ENCODE data around the gene DEPDC4.
"Not testable (repeated sequence)": the region's sequence is repeated elsewhere in the genome, so short reads cannot be mapped to it uniquely, and the experiment has no call there.

DEPDC4 gene

DNA sequence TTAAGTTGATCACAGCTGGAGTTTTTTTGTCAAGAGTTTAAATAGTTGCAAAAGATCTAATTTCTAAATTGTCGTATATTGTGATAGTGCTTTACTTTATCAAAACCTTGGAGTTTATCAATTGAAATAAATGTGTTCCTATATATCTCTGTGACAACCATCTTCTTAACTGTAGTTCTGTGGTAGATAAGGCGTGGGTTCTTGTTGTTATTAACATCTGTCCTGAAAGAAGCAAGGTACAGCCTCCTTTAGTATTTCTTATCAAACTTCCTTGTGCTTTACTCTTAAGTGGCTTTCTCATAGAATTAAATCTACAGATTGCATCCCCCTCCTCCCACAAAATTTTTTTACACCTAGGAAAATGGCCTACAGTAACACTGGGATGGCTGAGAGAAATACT, 7.4 kb upstream of the DEPDC4 start:
- DNase-seq (ENCODE audit: insufficient read length, low spot score) (no peak), FAIRE-seq (no peak)
- no peak for TF ChIP-seq POLR2A (IDR thresholded peaks at IDR 0.05; ENCODE audit: low read depth, low read length)

DNA sequence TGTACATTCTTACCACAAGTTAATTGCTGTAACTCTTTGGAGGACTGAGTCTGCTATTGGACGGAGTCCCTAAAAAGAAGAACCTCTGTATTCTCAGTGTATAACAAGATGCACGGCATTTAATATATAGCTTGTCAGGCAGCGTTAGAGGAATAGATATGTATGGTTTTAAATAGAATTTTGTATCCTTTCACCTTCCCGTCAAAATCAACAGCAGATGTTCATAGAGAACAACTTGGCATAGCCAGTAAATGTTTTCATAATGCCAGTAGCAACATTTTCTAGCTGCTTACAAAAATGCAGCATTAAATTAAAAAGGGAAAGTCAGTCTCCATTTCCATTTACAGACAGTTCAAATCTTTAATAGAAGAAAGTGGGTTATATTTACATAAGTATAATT, 6.9 kb upstream of the DEPDC4 start:
- TF ChIP-seq POLR2A (IDR thresholded peaks at IDR 0.05; ENCODE audit: low read depth, low read length): no peak
- FAIRE-seq (no peak), DNase-seq (ENCODE audit: insufficient read length, low spot score) (no peak)

DNA sequence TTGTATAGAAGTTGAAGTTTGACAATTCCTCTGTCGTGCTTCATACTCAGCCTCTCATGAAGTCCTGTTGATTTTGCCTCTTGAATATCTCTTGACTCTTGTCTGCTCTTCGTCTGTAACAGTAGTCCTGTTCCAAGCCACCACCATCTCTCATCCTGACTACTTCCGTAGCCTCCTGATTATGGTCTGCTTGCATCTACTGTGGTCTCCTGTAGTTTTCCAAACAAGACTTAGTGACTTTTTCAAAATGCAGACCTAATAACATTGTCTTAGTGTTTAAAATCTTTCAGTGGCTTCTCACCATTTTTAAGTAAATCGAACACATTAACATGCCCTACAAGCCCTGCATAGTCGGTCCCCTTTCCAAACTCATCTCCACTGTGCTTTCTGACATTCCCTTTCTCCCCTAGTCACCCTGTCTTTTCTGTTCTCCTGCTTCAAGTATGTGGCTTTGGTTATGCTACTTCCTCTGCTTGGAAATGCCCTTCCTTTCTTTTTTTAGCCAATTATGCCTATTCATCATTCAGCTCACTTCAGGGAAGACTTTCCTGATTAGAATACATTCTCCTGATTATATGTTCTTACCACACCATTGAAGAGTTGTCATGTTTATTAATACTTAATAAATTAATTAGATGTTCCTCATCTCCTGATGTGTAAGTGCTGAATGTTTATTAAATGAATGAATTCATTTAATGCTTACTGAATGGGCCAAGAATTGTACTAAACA, 2.1 kb upstream of the DEPDC4 start:
- TF ChIP-seq POLR2A (IDR thresholded peaks at IDR 0.05; ENCODE audit: low read depth, low read length): no peak
- no peak for DNase-seq (ENCODE audit: insufficient read length, low spot score)
- peak; percentile 80 for FAIRE-seq

DNA sequence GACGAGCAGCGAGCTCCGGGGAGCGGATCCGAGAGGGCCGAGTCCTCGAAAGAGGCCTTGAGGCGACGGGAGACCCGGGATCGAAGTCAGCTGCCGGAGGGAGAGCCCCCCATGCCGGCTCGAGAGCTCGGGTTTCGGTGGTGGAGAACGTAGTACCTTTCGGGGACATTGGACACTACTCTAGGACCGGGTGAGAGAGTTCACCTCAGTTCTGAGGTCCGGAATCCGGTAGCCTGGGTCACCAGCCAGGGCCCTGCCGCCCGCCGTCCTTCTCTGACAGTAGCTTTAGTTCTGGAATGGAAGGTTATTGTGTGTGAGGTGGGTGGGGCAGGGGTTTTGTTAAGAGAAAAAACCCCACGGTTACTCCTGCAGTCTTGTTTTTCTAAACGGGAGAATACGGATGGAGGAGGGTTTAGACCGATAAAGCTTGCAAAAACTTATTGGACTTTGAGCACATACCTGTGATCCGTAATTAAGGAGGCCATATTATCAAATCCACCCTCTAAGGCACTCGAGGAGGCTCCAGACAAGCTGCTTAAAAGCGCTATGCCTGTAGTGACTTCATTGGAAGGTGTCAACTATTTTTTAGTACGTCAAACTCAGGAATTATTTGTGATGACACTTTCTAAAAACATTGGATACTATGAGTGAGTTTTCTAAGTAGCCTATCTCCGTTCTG, 863 bp upstream of the DEPDC4 start:
- FAIRE-seq (peak; percentile 52), DNase-seq (ENCODE audit: insufficient read length, low spot score) (no peak)
- TF ChIP-seq POLR2A (IDR thresholded peaks at IDR 0.05; ENCODE audit: low read depth, low read length): no peak

DNA sequence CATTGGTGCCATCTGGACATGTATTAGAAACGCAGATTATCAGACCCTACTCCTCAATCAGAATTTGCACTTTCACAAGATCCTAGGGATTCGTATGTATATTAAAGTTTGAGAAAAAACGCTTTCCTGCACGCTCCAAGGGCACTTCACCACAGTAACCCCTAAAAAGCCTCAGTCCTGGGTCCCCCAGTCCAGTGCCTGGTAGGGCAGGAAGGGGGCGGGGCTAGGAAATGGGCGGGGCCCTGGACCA, 369 bp downstream of the DEPDC4 start:
- FAIRE-seq (peak; percentile 64), DNase-seq (ENCODE audit: insufficient read length, low spot score) (peak; percentile 79)
- TF ChIP-seq POLR2A (IDR thresholded peaks at IDR 0.05; ENCODE audit: low read depth, low read length): no peak

DNA sequence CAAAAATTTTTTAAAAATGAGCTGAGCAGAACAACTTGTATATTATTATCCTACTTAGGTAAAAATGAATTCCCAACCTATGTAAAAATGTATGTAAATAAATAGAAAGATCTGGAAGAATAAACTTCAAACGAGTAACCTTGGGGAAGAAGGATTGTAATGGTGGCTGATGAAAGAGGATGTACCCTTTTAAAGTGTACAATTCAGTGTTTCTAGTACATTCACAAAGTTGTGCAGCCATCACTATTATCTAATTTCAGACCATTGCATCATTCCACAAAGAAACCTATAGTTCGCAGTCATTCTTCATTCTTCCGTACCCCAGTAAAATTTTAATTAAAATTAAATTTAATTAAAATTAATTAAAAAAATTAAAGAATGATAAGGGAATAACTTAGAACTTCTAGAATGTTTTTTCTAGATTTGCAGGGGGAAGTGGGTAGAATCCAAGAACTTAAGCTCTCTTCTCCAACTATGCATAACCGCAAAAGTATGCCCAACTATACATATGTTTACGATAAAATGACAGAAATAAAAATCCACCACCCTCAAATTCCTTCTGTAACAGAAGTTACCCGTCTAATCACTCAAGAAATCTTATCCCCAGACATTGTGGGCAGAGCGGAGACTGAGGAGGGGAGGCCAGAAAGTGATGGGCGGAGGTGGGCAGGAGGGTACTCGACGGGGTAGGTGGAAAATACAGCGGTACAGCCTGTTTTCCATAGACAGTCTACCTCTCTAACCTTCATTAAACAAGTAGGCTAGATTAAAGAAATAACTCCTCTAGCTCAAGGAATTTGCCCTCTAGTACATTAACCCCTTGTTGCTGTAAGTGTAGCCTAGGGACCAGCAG, 921 bp downstream of the DEPDC4 start:
- DNase-seq (ENCODE audit: insufficient read length, low spot score): no peak
- TF ChIP-seq POLR2A (IDR thresholded peaks at IDR 0.05; ENCODE audit: low read depth, low read length): no peak
- no peak for FAIRE-seq

DNA sequence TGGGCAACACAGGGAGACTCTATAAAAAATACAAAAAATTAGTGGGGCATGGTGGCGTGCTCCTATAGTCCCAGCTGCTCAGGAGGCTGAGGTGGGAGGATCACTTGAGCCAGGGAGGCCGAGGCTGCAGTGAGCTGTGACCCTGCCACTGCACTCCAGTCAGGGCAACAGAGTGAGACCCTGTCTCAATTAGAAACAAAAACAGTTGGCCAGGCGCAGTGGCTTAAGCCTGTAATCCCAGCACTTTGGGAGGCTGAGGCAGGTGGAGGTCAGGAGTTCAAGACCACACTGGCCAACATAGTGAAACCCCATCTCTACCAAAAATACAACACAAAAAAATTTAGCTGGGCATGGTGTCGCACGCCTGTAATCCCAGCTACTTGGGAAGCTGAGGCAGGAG, 1.8 kb downstream of the DEPDC4 start:
- not testable (repeated sequence) for FAIRE-seq

DNA sequence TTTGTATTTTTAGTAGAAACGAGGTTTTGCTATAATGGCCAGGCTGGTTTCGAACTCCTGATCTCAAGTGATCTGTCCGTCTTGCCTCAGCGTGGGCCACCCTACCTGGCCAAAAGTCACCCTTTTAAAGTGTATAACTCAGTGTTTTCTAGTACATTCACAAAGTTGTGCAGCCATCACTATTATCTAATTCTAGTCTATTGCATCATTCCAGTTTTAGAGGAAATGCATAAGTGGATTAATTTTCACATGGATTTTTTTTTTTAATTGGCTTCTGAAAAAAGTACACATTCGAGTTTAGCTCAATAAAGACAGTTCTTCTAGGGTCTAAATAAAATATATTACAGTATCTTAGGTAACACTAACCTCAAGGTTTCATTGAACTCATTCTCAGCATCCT, 3.7 kb downstream of the DEPDC4 start:
- FAIRE-seq (no peak), DNase-seq (ENCODE audit: insufficient read length, low spot score) (no peak)
- no peak for TF ChIP-seq POLR2A (IDR thresholded peaks at IDR 0.05; ENCODE audit: low read depth, low read length)

More for the DNA sequence above, 1.8 kb downstream of the DEPDC4 start:
- not testable (repeated sequence) for DNase-seq (ENCODE audit: insufficient read length, low spot score)

DNA sequence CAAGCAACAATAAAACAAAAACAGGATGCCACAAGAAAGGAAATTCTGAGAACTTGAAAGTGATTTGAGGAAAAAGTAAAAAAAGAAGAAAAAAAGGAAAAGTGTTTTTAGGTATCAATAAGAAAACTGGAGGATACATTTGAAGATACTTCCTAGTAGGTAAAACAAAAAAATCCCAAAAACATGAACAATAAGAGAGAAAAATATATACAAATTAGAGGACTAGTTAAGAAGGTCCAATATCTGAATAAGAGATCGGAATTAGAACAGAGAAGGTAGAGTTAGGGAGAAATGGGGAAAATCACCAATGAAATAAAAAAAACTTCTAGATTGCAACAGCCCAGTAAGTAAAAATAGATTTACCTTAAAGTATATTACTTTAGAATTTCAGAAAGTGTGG, 8.8 kb downstream of the DEPDC4 start:
- TF ChIP-seq POLR2A (IDR thresholded peaks at IDR 0.05; ENCODE audit: low read depth, low read length): no peak
- FAIRE-seq: no peak
- DNase-seq (ENCODE audit: insufficient read length, low spot score): no peak

DNA sequence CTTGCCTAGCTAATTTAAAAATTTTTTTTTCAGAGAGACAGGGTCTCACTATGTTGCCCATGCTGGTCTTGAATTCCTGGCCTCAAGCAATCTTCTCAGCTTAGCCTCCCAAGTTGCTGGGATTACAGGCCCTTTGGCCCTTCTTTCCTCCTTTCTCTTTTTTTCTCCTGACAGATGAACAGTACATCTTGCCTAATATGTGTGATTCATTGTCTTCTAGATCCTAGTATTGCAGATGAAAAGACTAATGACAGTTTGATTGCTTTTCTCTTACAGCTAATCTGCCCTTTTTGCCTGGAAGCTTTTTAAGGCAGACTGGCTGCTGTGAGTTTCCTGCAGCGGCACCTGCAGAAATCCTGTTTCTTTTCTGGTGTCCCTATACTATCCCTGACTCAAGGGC, 12.0 kb downstream of the DEPDC4 start:
- TF ChIP-seq POLR2A (IDR thresholded peaks at IDR 0.05; ENCODE audit: low read depth, low read length): no peak
- no peak for DNase-seq (ENCODE audit: insufficient read length, low spot score)
- FAIRE-seq: no peak

DNA sequence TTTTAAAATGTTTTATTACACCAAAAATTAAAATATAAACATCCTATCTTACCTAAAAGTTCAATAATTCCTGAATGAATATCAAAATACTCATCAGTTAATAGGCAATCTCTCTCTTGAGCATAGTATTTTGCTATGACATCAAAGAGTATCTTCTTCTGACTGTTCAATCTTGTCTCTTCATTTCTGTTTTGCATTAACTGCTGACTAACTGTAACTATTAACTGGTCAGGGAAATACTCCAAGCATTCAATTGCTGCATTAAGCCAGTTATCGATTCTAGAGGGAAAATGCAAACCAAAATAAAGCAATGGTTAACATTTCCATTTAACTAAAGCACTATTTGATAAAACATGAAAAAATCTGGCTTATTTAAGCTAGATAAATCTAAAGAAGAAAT, 13.4 kb downstream of the DEPDC4 start:
- no peak for DNase-seq (ENCODE audit: insufficient read length, low spot score)
- no peak for FAIRE-seq
- TF ChIP-seq POLR2A (IDR thresholded peaks at IDR 0.05; ENCODE audit: low read depth, low read length): no peak

DNA sequence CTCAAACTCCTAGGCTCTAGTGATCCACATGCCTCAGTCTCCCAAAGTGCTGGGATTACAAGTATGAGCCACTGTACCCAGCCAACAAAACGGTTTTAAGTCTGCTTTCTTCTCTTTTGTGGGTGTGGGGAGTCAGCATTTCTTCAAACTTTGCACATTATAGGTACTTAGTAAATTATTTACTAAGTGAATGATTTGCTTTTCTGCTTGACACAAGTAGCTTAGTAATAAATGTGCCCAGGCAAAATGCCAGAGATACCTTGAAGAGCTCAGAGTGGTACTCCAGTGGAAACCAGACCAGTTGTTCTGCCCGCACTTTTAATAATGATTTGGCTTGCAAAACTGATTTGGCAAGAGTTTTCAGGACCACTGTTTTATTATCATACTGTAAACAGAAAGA, 15.0 kb downstream of the DEPDC4 start:
- FAIRE-seq (no peak), DNase-seq (ENCODE audit: insufficient read length, low spot score) (no peak)
- no peak for TF ChIP-seq POLR2A (IDR thresholded peaks at IDR 0.05; ENCODE audit: low read depth, low read length)

DNA sequence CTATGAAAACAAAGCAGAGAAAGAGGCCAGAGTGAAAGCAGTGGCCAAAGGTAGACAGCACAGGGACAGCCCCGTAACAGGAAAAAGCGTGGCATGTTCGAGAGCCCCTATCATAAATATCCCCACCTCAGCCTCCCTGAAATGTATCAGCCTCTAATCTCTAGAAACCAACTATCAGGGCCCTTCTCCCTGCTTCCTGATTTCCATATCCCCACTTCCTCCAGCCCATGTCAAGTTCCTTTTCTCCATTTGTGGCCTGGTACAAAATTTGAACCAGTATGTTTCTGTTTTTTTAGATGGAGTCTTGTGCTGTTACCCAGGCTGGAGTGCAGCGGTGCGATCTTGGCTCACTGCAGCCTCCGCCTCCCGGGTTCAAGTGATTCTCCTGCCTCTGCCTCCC, 16.9 kb downstream of the DEPDC4 start:
- FAIRE-seq (no peak), DNase-seq (ENCODE audit: insufficient read length, low spot score) (no peak)
- no peak for TF ChIP-seq POLR2A (IDR thresholded peaks at IDR 0.05; ENCODE audit: low read depth, low read length)

DNA sequence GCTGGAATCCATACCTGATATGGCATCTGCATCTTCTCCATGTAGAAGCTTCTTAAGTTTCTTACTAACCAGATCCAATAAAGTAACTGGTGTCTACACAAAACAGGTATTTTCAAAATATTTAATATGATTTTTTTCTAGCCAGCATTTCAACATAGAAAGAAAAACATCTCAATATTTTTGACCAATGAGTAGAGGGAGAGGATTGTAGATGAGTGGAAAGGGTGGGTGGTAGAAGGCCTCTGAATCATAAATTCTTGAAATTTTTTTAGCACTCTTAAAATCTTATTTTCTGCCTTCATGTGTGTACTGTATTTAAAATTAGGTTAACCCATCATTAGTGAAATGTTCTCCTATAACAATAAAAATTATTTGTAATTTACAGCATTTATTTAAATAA, 18.0 kb downstream of the DEPDC4 start:
- no peak for DNase-seq (ENCODE audit: insufficient read length, low spot score)
- FAIRE-seq: no peak
- no peak for TF ChIP-seq POLR2A (IDR thresholded peaks at IDR 0.05; ENCODE audit: low read depth, low read length)

DNA sequence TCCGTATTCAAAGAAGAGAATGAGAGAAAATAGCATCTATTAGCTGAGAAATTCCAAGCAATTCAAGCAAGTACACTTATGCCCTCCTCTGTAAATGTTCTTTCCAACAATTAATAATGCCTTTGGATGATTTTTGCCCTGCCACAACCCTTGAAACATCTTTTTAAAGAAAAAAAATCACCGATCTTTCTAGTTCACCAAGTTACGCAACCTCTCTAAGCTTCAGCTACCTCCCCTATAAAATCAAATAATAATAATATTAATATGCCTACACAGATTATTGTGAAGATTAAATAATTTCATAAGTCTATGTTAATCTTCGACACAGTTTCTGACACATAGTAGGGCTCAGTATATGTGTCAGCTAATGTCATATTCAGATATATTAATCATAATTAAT, 19.1 kb downstream of the DEPDC4 start:
- TF ChIP-seq POLR2A (IDR thresholded peaks at IDR 0.05; ENCODE audit: low read depth, low read length): no peak
- FAIRE-seq: no peak
- no peak for DNase-seq (ENCODE audit: insufficient read length, low spot score)

Data from H54 (cell line).